Measurements from ENCODE around the gene TTF2. TPM values are rescaled to one million over a fixed set of nuclear protein-coding genes. Genes with fewer than 3 reads are reported as not detected.

Gene TTF2
- total RNA-seq, 3 donors from 2014 or later: 21.5 to 35.4 (median 30.2) TPM

DNA sequence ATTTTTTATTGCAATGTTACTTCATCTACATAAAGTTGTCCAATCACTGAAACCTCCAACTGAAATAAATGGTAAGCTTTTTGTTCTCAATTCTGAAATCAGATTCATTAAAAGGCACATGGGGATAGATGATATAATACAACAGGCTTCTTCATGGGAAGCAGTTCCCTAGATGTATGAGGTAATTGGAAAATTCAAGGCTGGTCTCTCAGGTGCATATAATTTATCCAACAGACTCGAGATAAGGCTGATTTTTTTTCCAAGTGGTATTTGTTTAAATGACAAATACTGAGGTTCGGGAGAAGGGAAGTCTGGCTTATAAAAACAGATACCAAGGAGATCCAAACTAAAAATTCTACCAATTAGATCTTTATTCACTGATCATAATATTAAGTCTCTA, 47.2 kb downstream of the TTF2 start:
- ATAC-seq (no peak), DNase-seq (no peak)
- Histone ChIP-seq H3K4me3 (no peak overlapping the region), H3K9me3 (no peaks in the 10 kb centered on the region), H3K36me3 (ENCODE audit: low read depth) (no peaks in the 10 kb centered on the region), H3K4me1 (ENCODE audit: low read depth) (no peaks in the 10 kb centered on the region)
- intact Hi-C loops (cut with DNase I, micrococcal nuclease): no loop called here
- TF ChIP-seq, protein P1, sequence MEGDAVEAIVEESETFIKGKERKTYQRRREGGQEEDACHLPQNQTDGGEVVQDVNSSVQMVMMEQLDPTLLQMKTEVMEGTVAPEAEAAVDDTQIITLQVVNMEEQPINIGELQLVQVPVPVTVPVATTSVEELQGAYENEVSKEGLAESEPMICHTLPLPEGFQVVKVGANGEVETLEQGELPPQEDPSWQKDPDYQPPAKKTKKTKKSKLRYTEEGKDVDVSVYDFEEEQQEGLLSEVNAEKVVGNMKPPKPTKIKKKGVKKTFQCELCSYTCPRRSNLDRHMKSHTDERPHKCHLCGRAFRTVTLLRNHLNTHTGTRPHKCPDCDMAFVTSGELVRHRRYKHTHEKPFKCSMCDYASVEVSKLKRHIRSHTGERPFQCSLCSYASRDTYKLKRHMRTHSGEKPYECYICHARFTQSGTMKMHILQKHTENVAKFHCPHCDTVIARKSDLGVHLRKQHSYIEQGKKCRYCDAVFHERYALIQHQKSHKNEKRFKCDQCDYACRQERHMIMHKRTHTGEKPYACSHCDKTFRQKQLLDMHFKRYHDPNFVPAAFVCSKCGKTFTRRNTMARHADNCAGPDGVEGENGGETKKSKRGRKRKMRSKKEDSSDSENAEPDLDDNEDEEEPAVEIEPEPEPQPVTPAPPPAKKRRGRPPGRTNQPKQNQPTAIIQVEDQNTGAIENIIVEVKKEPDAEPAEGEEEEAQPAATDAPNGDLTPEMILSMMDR (IDR thresholded peaks at IDR 0.05): no peak

DNA sequence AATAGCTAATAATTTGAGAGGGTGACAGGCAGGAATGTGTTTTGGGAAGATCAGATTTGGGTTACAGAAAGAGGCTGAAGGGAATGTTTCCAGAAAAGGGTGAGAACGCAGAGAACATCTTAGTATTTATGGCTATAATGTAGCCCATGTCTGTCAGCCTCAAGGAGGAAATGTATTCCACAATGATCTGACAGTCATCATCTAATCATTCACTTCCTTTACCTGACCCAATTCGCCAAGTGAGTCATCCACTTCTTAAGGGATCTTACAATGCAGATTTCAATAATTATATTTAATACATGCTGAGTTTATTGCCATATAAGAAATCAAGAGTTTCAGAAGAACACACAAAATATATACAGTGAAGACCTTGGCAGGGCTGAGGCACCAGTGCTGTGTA, 50.6 kb downstream of the TTF2 start:
- ATAC-seq (no peak), DNase-seq (no peak)
- intact Hi-C loops (cut with DNase I, micrococcal nuclease): no loop called here
- no peaks in the 10 kb centered on the region for H3K9me3 ChIP-seq
- TF ChIP-seq, protein P1 (IDR thresholded peaks at IDR 0.05): no peak
- no peaks in the 10 kb centered on the region for H3K4me1 ChIP-seq (ENCODE audit: low read depth)
- no peak overlapping the region for H3K4me3 ChIP-seq
- H3K36me3 ChIP-seq (ENCODE audit: low read depth): no peaks in the 10 kb centered on the region

DNA sequence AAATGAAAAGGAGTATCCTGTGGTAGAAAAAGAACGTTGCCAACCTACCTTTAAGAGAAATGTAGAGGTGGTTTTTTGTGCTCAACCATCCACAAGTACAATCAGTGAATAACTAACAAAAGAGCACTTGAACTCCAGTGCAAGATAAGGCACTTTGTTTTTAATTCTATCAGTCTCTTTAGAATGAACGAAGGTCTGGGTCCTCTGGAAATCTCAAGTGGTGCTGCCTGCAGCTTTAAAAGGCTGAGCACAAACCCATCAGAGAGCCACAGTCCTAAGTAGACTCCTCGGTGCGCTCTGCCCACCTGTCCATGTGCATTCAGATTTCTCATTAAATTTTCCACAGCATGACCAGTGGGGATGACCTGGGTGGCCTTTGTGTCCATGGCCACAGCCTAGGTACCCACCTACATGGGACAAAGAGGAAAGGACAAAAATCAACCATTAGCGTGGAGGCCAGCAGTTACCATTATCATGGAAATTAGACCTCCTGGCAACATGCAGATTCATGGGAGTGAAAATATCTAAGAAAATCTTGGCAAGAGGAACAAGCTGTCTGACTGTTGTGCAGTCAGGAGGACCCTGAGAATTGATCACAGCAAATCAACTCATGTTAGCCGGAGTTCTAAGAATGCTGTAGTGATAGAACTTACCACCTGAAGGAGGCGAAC, 52.1 kb downstream of the TTF2 start:
- intact Hi-C loops (cut with DNase I, micrococcal nuclease): no loop called here
- TF ChIP-seq, protein P1 (IDR thresholded peaks at IDR 0.05): no peak
- ATAC-seq: no peak
- no peaks in the 10 kb centered on the region for H3K9me3 ChIP-seq
- DNase-seq: no peak
- no peaks in the 10 kb centered on the region for H3K36me3 ChIP-seq (ENCODE audit: low read depth)
- H3K4me3 ChIP-seq: no peak overlapping the region
- H3K4me1 ChIP-seq (ENCODE audit: low read depth): no peaks in the 10 kb centered on the region

DNA sequence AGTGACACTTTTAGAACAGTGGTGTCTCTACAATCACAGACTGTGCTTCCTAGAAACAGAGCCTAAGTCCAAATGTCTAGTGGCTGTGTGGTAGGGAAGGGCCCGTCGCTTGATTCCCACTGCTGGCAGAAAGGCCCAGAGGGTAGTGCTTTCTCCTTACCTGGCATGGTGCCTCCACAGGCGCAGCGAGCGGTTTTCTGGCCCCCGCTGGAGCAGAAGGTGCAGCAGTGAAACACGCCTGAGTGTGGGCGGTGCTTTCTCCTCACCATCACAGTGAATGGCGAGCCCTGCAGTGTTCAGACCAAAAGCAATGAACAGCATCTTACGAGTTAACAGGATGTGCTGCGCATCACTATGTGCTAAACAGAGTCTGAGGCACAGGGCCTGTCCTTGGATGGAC, 53.1 kb downstream of the TTF2 start:
- ATAC-seq (no peak), DNase-seq (no peak)
- Histone ChIP-seq H3K36me3 (ENCODE audit: low read depth) (no peaks in the 10 kb centered on the region), H3K4me1 (ENCODE audit: low read depth) (no peaks in the 10 kb centered on the region), H3K4me3 (no peak overlapping the region), H3K9me3 (no peaks in the 10 kb centered on the region)
- TF ChIP-seq, protein P1 (IDR thresholded peaks at IDR 0.05): no peak
- intact Hi-C loops (cut with DNase I, micrococcal nuclease): no loop called here

DNA sequence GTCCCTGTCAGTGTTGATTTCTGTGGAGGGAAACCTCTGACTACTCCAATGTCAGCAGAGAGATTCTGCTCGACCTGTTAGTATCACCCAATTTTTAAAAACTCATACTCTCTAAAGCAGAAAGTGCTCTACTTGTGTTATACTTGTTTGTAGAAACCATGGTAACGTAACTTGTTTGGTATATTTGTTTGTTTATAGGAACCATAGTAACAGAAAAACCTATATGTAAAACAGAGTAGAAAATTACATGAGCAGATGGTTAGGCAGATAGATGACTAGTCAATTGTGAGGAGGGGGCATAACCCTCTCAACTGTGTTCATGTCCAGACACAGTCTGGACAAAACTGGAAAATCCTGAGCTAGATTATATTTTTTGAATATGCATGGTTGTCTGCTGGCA, 54.8 kb downstream of the TTF2 start:
- H3K36me3 ChIP-seq (ENCODE audit: low read depth): no peaks in the 10 kb centered on the region
- H3K4me1 ChIP-seq (ENCODE audit: low read depth): no peaks in the 10 kb centered on the region
- no peak overlapping the region for H3K4me3 ChIP-seq
- DNase-seq (no peak), ATAC-seq (no peak)
- TF ChIP-seq, protein P1 (IDR thresholded peaks at IDR 0.05): no peak
- intact Hi-C loops (cut with DNase I, micrococcal nuclease): no loop called here
- no peaks in the 10 kb centered on the region for H3K9me3 ChIP-seq

Measured in mucosa of descending colon (tissue), 3 donors.